DMS79 (cell line): ENCODE measurements around the gene GCDH.
"Not testable (repeated sequence)": the region's sequence is repeated elsewhere in the genome, so short reads cannot be mapped to it uniquely, and the experiment has no call there.

ENCODE experiments used
- DNase-seq: peaks from one replicate; lab custom pipeline; 2025; lab: John Stamatoyannopoulos, UW

The GCDH gene

GRCh38 chr19:12890787-12891552 is at the start of gene GCDH:
TSS of gene GCDH (plus strand) at chr19:12891160. CDS start at chr19:12891305, 145 bp downstream.
- peak; percentile 100 for DNase-seq

- no peak for DNase-seq
Measured at GRCh38 chr19:12842511-12842910, 48.4 kb upstream of the GCDH start.

- DNase-seq = no peak
Measured at GRCh38 chr19:12843328-12843727, 47.6 kb upstream of the GCDH start.

- DNase-seq = no peak
Measured at GRCh38 chr19:12843999-12844732, 46.8 kb upstream of the GCDH start.

- not testable (repeated sequence) for DNase-seq
Measured at GRCh38 chr19:12846613-12847012, 44.3 kb upstream of the GCDH start.

- peak; percentile 71 for DNase-seq
Measured at GRCh38 chr19:12847159-12848139, 43.5 kb upstream of the GCDH start.

GRCh38 chr19:12856653-12857052 is 34.3 kb upstream of the GCDH start:
- no peak for DNase-seq

- DNase-seq = no peak
Measured at GRCh38 chr19:12858041-12858928, 32.7 kb upstream of the GCDH start.

- no peak for DNase-seq
Measured at GRCh38 chr19:12859546-12859945, 31.4 kb upstream of the GCDH start.

GRCh38 chr19:12864143-12864542 is 26.8 kb upstream of the GCDH start:
- no peak for DNase-seq

- DNase-seq = no peak
Measured at GRCh38 chr19:12864721-12865715, 25.9 kb upstream of the GCDH start.

GRCh38 chr19:12865746-12866415 is 25.1 kb upstream of the GCDH start:
- DNase-seq = no peak

- DNase-seq = no peak
Measured at GRCh38 chr19:12866416-12867119, 24.4 kb upstream of the GCDH start.

GRCh38 chr19:12867120-12868099 is 23.6 kb upstream of the GCDH start:
- DNase-seq = no peak

- DNase-seq = no peak
Measured at GRCh38 chr19:12868540-12869112, 22.3 kb upstream of the GCDH start.

GRCh38 chr19:12871681-12872080 is 19.3 kb upstream of the GCDH start:
- no peak for DNase-seq

GRCh38 chr19:12872255-12872654 is 18.7 kb upstream of the GCDH start:
- DNase-seq = no peak
